Fibroblast of lung (primary cell): Measurements from ENCODE around the gene ZNF575.

Source experiments
- EZH2 ChIP-seq: IDR thresholded peaks from 2 replicates; pipeline ENCODE4 v1.5.1; 2012; ENCODE audit warnings: low read length, control low read depth, mild to moderate bottlenecking; ENCODE audit errors: missing control alignments
- TF ChIP-seq, protein P1 (sequence below), 2 donors: IDR thresholded peaks in 1 of 2; conservative IDR thresholded peaks in 1 of 2; 1 replicate in 1 of 2; 2 replicates in 1 of 2; pipeline ENCODE4 v1.5.1; 2011 to 2012; ENCODE audit warnings: low read length in 2 of 2, control low read depth in 1 of 2, inconsistent platforms in 1 of 2, low read depth in 1 of 2, mild to moderate bottlenecking in 1 of 2

DNA sequence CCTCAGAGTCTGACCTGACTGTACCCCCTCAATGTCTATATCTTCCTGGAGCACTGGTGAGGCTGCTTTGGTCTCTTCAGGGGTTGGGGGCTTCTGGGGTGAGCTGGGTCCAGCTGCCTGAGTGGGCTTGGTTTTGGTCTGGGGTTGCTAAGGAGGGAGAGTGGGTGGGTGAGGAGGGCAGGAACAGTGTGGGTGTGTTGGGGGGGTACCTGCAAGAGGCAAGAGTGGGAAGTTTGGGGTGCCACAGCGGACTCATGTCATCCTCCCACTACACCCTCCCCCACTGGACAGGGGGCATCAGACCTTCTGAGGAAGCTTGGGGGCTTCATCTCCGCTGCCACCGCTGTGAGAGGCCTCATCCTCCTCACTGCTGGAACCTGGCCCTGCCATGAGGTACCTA, 13.6 kb downstream of the ZNF575 start:
- TF ChIP-seq, protein P1, sequence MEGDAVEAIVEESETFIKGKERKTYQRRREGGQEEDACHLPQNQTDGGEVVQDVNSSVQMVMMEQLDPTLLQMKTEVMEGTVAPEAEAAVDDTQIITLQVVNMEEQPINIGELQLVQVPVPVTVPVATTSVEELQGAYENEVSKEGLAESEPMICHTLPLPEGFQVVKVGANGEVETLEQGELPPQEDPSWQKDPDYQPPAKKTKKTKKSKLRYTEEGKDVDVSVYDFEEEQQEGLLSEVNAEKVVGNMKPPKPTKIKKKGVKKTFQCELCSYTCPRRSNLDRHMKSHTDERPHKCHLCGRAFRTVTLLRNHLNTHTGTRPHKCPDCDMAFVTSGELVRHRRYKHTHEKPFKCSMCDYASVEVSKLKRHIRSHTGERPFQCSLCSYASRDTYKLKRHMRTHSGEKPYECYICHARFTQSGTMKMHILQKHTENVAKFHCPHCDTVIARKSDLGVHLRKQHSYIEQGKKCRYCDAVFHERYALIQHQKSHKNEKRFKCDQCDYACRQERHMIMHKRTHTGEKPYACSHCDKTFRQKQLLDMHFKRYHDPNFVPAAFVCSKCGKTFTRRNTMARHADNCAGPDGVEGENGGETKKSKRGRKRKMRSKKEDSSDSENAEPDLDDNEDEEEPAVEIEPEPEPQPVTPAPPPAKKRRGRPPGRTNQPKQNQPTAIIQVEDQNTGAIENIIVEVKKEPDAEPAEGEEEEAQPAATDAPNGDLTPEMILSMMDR (conservative IDR thresholded peaks at IDR 0.05 in 1 of 2, IDR thresholded peaks at IDR 0.05 in 1 of 2; ENCODE audit: low read depth in 1 of 2, low read length in 2 of 2): no peak
- TF ChIP-seq EZH2: no peak
